GM18520 (cell line): Measurements from ENCODE around the gene PI4KB.

ENCODE experiments used
- ATAC-seq: cut with Tn5 transposase; IDR thresholded peaks from one replicate; pipeline ENCODE4 v1.9.1; 2021; ENCODE audit not compliant: unreplicated experiment

Gene PI4KB

GRCh38 chr1:151346769-151347522 lies 19.7 kb upstream of the PI4KB start, which contains the start of gene RFX5:
Gene RFX5 (minus strand): TSS chr1:151347252. CDS start chr1:151346320, 932 bp downstream.
- ATAC-seq: peak; percentile 97

- no peak for ATAC-seq
These were observed 19.0 kb upstream of the PI4KB start for GRCh38 chr1:151346082-151346768.

- no peak for ATAC-seq
These were observed 17.1 kb upstream of the PI4KB start for GRCh38 chr1:151344291-151344690.

- ATAC-seq: no peak
These were observed 16.4 kb upstream of the PI4KB start for GRCh38 chr1:151343587-151343986.

- ATAC-seq: no peak
These were observed 15.4 kb upstream of the PI4KB start for GRCh38 chr1:151342569-151342968.

- no peak for ATAC-seq
These were observed 14.8 kb upstream of the PI4KB start for GRCh38 chr1:151342021-151342420.

GRCh38 chr1:151340870-151341754 lies 13.9 kb upstream of the PI4KB start:
- no peak for ATAC-seq

- ATAC-seq: no peak
These were observed 9.3 kb upstream of the PI4KB start for GRCh38 chr1:151336556-151336955.

GRCh38 chr1:151334822-151335221 lies 7.6 kb upstream of the PI4KB start:
- ATAC-seq: no peak

GRCh38 chr1:151327903-151328674 lies 873 bp upstream of the PI4KB start:
- no peak for ATAC-seq

GRCh38 chr1:151326619-151327222 lies 495 bp downstream of the PI4KB start:
- ATAC-seq: no peak

- no peak for ATAC-seq
These were observed 1.4 kb downstream of the PI4KB start for GRCh38 chr1:151325646-151326429.

GRCh38 chr1:151325231-151325630 lies 2.0 kb downstream of the PI4KB start:
- ATAC-seq: no peak

GRCh38 chr1:151324390-151324930 lies 2.8 kb downstream of the PI4KB start:
- no peak for ATAC-seq

GRCh38 chr1:151318975-151319374 lies 8.2 kb downstream of the PI4KB start:
- ATAC-seq: no peak

- ATAC-seq: no peak
These were observed 11.5 kb downstream of the PI4KB start for GRCh38 chr1:151315565-151316235.

GRCh38 chr1:151314137-151314875 lies 12.9 kb downstream of the PI4KB start:
- ATAC-seq: no peak

- ATAC-seq: no peak
These were observed 13.7 kb downstream of the PI4KB start for GRCh38 chr1:151313501-151313900.
